BE2C (cell line): Measurements from ENCODE around the gene KCTD18.

Source experiments
- DNase-seq: peaks from one replicate; pipeline ENCODE4 v3.0.0-alpha.2; 2020
- H3K27me3 ChIP-seq: fragments of 250-450 bp; sonication (Bioruptor Pico); 2 replicates; pipeline ENCODE4 v1.5.1; 2020; ENCODE audit warnings: mild to moderate bottlenecking
- H3K36me3 ChIP-seq: fragments of 250-450 bp; sonication (Bioruptor Pico); 2 replicates; pipeline ENCODE4 v1.5.1; 2020; ENCODE audit warnings: mild to moderate bottlenecking
- H3K4me1 ChIP-seq: fragments of 250-450 bp; sonication (Bioruptor Pico); 2 replicates; pipeline ENCODE4 v1.5.1; 2020
- H3K4me3 ChIP-seq: 2 replicates; pipeline ENCODE4 v1.5.1; 2011; ENCODE audit warnings: low read depth, low read length
- H3K9me3 ChIP-seq: fragments of 250-450 bp; sonication (Bioruptor Pico); 2 replicates; pipeline ENCODE4 v1.5.1; 2020
- CTCF ChIP-seq: IDR thresholded peaks from 2 replicates; pipeline ENCODE4 v1.5.1; 2012; ENCODE audit warnings: mild to moderate bottlenecking, low read depth, low read length

Gene KCTD18

DNA sequence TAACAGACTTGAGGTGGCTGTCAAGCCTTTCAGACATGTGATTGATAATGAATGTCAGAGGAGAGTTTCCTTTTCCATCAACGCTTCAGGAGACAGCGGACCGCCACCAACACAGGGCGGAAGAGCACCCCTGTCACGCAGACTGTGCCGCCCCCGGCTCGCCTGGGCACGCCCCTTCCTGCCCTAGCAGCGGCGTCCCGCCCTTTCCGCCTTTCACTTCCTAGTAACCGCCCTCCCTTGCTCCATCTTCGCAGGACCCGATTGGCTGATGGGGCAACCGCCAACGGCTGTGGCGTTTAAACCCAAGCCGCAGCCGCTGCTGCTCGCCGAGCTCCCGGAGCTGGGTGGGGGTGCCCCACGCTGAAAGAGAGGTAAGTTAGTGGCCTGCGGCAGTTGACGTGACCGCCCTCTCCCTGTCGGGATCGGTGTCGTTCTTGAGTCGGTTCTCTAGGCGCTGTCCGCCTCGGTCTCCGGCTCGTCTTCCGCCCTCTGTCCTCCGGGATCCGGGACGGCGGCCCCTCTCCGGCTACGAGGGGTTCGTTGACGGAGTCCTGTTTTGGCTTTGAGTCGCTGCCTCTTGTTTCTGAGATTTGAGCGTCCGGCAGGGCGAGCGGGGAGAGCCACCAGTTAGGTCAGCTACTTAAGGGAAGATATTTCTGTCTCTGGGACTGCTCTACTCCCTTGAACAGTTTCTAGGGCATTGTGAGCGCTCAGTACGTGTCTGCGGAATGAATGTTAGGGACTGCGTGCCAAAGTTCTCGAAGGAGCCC is 16.2 kb upstream of the KCTD18 start, which contains the start of gene SGO2:
Gene SGO2 (plus strand): TSS at position 326 of the 770 bp plus-strand sequence. CDS start 6,769 bp downstream, outside the sequence.
- Histone ChIP-seq H3K4me3 (peak within 1 kb of the TSS; percentile 97), H3K27me3 (no peaks in the 10 kb centered on the region), H3K9me3 (no peaks in the 10 kb centered on the region), H3K36me3 (no peaks in the 10 kb centered on the region), H3K4me1 (peaks cover 6% of the 10 kb centered on the region; the same call in 1 of the 2 replicates)
- TF ChIP-seq CTCF, result no peak
- peak; percentile 97 for DNase-seq

GRCh38 chr2:200525551-200525881 is 15.6 kb upstream of the KCTD18 start:
- peaks cover 6% of the 10 kb centered on the region; the same call in 1 of the 2 replicates for H3K4me1 ChIP-seq
- TF ChIP-seq CTCF, result no peak
- H3K4me3 ChIP-seq, result peak overlapping the region; percentile 97
- H3K9me3 ChIP-seq, result no peaks in the 10 kb centered on the region
- H3K36me3 ChIP-seq, result no peaks in the 10 kb centered on the region
- no peak for DNase-seq
- no peaks in the 10 kb centered on the region for H3K27me3 ChIP-seq

DNA sequence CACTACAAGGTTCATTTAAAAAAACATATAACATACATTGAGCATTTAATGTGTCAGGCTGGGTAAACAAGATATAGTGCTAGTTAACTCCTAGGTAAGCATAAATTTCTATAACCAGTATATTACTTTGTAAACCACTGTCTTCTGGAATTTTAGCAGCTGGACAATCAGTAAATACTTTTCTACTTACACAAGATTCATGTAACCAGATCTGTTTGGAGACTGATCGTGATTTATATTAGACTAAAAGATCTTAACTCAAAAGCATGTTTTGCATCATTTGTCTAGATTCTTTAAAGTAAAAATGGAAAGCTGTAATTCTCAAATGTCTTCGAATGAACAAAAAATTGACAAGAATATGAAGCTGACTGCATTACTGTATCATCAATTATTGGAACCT is 15.2 kb upstream of the KCTD18 start:
- TF ChIP-seq CTCF, result no peak
- no peaks in the 10 kb centered on the region for H3K9me3 ChIP-seq
- H3K4me1 ChIP-seq, result peaks cover 6% of the 10 kb centered on the region; the same call in 1 of the 2 replicates
- H3K4me3 ChIP-seq, result peak overlapping the region; percentile 97
- DNase-seq, result no peak
- no peaks in the 10 kb centered on the region for H3K36me3 ChIP-seq
- no peaks in the 10 kb centered on the region for H3K27me3 ChIP-seq

DNA sequence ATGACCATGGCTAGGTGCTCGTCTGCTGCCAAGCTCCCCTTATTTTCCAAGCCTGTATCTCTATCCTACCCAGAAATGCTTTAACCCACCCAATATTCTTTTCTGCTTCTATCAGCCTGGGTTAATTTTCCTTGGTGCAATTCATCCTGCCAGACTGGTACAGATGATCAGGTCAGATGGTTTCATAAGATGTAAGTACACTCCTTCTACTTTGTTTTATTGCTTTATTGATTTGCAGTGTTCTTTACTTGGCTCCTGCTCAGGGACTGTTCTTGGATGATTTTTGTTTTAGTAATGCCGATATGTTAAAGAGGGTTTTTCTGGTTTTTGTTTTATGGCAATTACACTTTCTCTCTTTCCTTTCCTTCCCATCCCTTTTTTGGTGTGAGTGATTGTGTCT is 13.7 kb upstream of the KCTD18 start:
- no peak for TF ChIP-seq CTCF
- no peaks in the 10 kb centered on the region for H3K27me3 ChIP-seq
- no peaks in the 10 kb centered on the region for H3K36me3 ChIP-seq
- no peak for DNase-seq
- H3K4me3 ChIP-seq, result no peak overlapping the region
- peaks cover 6% of the 10 kb centered on the region; the same call in 1 of the 2 replicates for H3K4me1 ChIP-seq
- no peaks in the 10 kb centered on the region for H3K9me3 ChIP-seq

- Histone ChIP-seq H3K9me3 (no peaks in the 10 kb centered on the region), H3K27me3 (no peaks in the 10 kb centered on the region)
- DNase-seq, result no peak
Observed at GRCh38 chr2:200523158-200523557, 13.3 kb upstream of the KCTD18 start.

More at GRCh38 chr2:200523158-200523557, 13.3 kb upstream of the KCTD18 start:
- no peak for TF ChIP-seq CTCF
- Histone ChIP-seq H3K4me3 (no peak overlapping the region), H3K36me3 (no peaks in the 10 kb centered on the region), H3K4me1 (peaks cover 6% of the 10 kb centered on the region; the same call in 1 of the 2 replicates)
